HCT116 (cell line): ENCODE data around the gene ZNF521. TPM values are rescaled to one million over a fixed set of nuclear protein-coding genes. Genes with fewer than 3 reads are reported as not detected.

Source experiments
- ATAC-seq: fragments of 200-7000 bp; cut with Tn5 transposase; 2 replicates; pipeline ENCODE4 v1.9.1; 2020; ENCODE audit warnings: mild to moderate bottlenecking, moderate library complexity
- BruUV-seq: library from RNA; stranded (reverse); fragments of 400-500 nt; replicated peaks from 2 replicates; lab custom pipeline; 2021; lab: Mats Ljungman, UMichigan
- CTCF ChIA-PET: fragments of 300-600 bp; sonication (Branson Sonifier 250); formaldehyde crosslinking; loops from one replicate; lab custom pipeline; 2021; ENCODE audit warnings: antibody characterized with exemption; lab: Charles Lee
- POLR2A ChIA-PET: fragments of 300-600, 350-600 bp; sonication (Branson Sonifier 250); formaldehyde crosslinking; loops from one replicate; lab custom pipeline; 2021; ENCODE audit warnings: antibody characterized with exemption; lab: Charles Lee
- RAD21 ChIA-PET, 2 experiments: fragments of 300-600 bp; sonication (Branson Sonifier 250); formaldehyde crosslinking; loops; one replicate each; lab custom pipeline; 2023; ENCODE audit warnings: low total read pairs in 2 of 2; ENCODE audit not compliant: uncharacterized antibody in 2 of 2, unreplicated experiment in 2 of 2, low non-redundant PET in 1 of 2; lab: Charles Lee
- DNase-seq: peaks from one replicate; pipeline ENCODE4 v3.0.0-alpha.2; 2010; ENCODE audit warnings: low read depth, low spot score
- H2AFZ ChIP-seq: fragments of 200-600 bp; shearing (Covaris generic), sonication (generic); 2 replicates; pipeline ENCODE4 v1.6.1; 2017; ENCODE audit warnings: low read depth, mixed run types, mixed read lengths, antibody characterized with exemption, low read length; ENCODE audit not compliant: poor library complexity, severe bottlenecking
- H3K27ac ChIP-seq: 2 replicates; pipeline ENCODE4 v1.5.1; 2012; ENCODE audit warnings: low read depth, low read length
- H3K27me3 ChIP-seq: fragments of 200-600 bp; sonication (generic); 2 replicates; pipeline ENCODE4 v1.6.1; 2016; ENCODE audit warnings: mixed run types, low read length, mixed read lengths; ENCODE audit not compliant: insufficient read depth
- H3K36me3 ChIP-seq, 2 experiments: fragments of 200-500 bp in 1 of 2; fragments of 200-600 bp in 1 of 2; sonication (Bioruptor generic) in 1 of 2; sonication (generic) in 1 of 2; 2 replicates each; pipeline versions ENCODE4 v1.5.1 to v1.6.1; 2014 to 2016; ENCODE audit warnings: low read length in 2 of 2, inconsistent platforms in 1 of 2, mixed read lengths in 1 of 2, mixed run types in 1 of 2; ENCODE audit not compliant: insufficient read depth in 2 of 2, control insufficient read depth in 1 of 2
- H3K4me1 ChIP-seq, 2 experiments: fragments of 200-600 bp in 1 of 2; sonication (generic) in 1 of 2; 2 replicates each; pipeline versions ENCODE4 v1.5.1 to v1.6.1; 2012 to 2017; ENCODE audit warnings: low read length in 2 of 2, inconsistent platforms in 1 of 2, mild to moderate bottlenecking in 1 of 2, mixed read lengths in 1 of 2, mixed run types in 1 of 2, moderate library complexity in 1 of 2; ENCODE audit not compliant: insufficient read depth in 2 of 2, control insufficient read depth in 1 of 2
- H3K4me2 ChIP-seq: fragments of 200-600 bp; sonication (generic); 2 replicates; pipeline ENCODE4 v1.6.1; 2017; ENCODE audit warnings: mixed run types, low read length, mixed read lengths
- H3K4me3 ChIP-seq, 2 experiments: fragments of 200-600 bp in 1 of 2; sonication (generic) in 1 of 2; replicated peaks in 1 of 2; 2 replicates each; pipeline ENCODE4 v1.5.1; 2011 to 2016; ENCODE audit warnings: low read length in 2 of 2, control low read depth in 1 of 2, low read depth in 1 of 2, mild to moderate bottlenecking in 1 of 2, mixed read lengths in 1 of 2, mixed run types in 1 of 2
- H3K79me2 ChIP-seq: fragments of 200-600 bp; sonication (generic); 2 replicates; pipeline ENCODE4 v1.6.1; 2017; ENCODE audit warnings: mild to moderate bottlenecking, mixed run types, low read length, moderate library complexity, mixed read lengths; ENCODE audit not compliant: insufficient read depth
- H3K9ac ChIP-seq: fragments of 200-600 bp; sonication (generic); 2 replicates; pipeline ENCODE4 v1.6.1; 2016; ENCODE audit warnings: low read length, mixed read lengths
- H3K9me2 ChIP-seq: fragments of 200-600 bp; sonication (generic), shearing (Covaris generic); 2 replicates; pipeline ENCODE4 v1.6.1; 2017; ENCODE audit warnings: mixed run types, mild to moderate bottlenecking, moderate library complexity; ENCODE audit not compliant: insufficient read depth
- H3K9me3 ChIP-seq, 2 experiments: fragments of 200-500 bp in 1 of 2; fragments of 200-600 bp in 1 of 2; sonication (Bioruptor generic) in 1 of 2; sonication (generic) in 1 of 2; 2 replicates each; pipeline ENCODE4 v1.6.1; 2014 to 2017; ENCODE audit warnings: low read length in 2 of 2, mixed read lengths in 2 of 2, inconsistent platforms in 1 of 2, low read depth in 1 of 2, mild to moderate bottlenecking in 1 of 2, mixed run types in 1 of 2, moderate library complexity in 1 of 2; ENCODE audit not compliant: control insufficient read depth in 1 of 2, insufficient read depth in 1 of 2
- H4K20me1 ChIP-seq: fragments of 200-600 bp; sonication (generic), shearing (Covaris generic); 2 replicates; pipeline ENCODE4 v1.6.1; 2017; ENCODE audit warnings: mixed run types, mild to moderate bottlenecking, moderate library complexity; ENCODE audit not compliant: insufficient read depth
- CBX3 ChIP-seq: IDR thresholded peaks from 2 replicates; pipeline ENCODE4 v1.6.1; 2012; ENCODE audit warnings: low read depth
- CEBPB ChIP-seq: IDR thresholded peaks from 2 replicates; pipeline ENCODE4 v1.6.1; 2012; ENCODE audit warnings: low read depth
- EGR1 ChIP-seq: IDR thresholded peaks from 2 replicates; pipeline ENCODE4 v1.6.1; 2012; ENCODE audit warnings: low read depth
- ELF1 ChIP-seq: IDR thresholded peaks from 2 replicates; pipeline ENCODE4 v1.6.1; 2012; ENCODE audit warnings: low read depth, borderline replicate concordance
- EZH2 ChIP-seq: fragments of 200-600 bp; sonication (generic); IDR thresholded peaks from 2 replicates; pipeline ENCODE4 v1.6.1; 2017; ENCODE audit warnings: antibody characterized with exemption, mixed run types
- EZH2phosphoT487 ChIP-seq: fragments of 200-600 bp; IDR thresholded peaks from 2 replicates; pipeline ENCODE4 v1.6.1; 2018; ENCODE audit warnings: antibody characterized with exemption, borderline replicate concordance
- JUND ChIP-seq: IDR thresholded peaks from 2 replicates; pipeline ENCODE4 v1.6.1; 2012
- POLR2A ChIP-seq: IDR thresholded peaks from 2 replicates; pipeline ENCODE4 v1.7.0; 2011; ENCODE audit warnings: borderline replicate concordance; ENCODE audit not compliant: insufficient read depth, insufficient read length; ENCODE audit errors: extremely low read depth
- RAD21 ChIP-seq: IDR thresholded peaks from 2 replicates; pipeline ENCODE4 v1.6.1; 2012; ENCODE audit warnings: low read depth, mild to moderate bottlenecking
- SIN3A ChIP-seq: IDR thresholded peaks from 2 replicates; pipeline ENCODE4 v1.6.1; 2012; ENCODE audit warnings: low read depth
- YY1 ChIP-seq: IDR thresholded peaks from 2 replicates; pipeline ENCODE4 v1.6.1; 2011; ENCODE audit warnings: low read length, low read depth, moderate library complexity, mild to moderate bottlenecking; ENCODE audit not compliant: insufficient replicate concordance; ENCODE audit errors: extremely low read depth
- ZFX ChIP-seq: fragments of 450-650 bp; IDR thresholded peaks from 2 replicates; pipeline ENCODE4 v1.6.1; 2017
- ZNF274 ChIP-seq: fragments of 200-500 bp; sonication (Bioruptor generic); IDR thresholded peaks from 2 replicates; pipeline ENCODE4 v1.6.1; 2014; ENCODE audit warnings: mild to moderate bottlenecking, low read depth, low read length, inconsistent platforms
- intact Hi-C: fragments of 100-400 bp; cut with micrococcal nuclease; formaldehyde crosslinking; loops from 2 replicates; pipeline ENCODE4 v1.10.0; 2022
- total RNA-seq: library from RNA; stranded (reverse); gene quantifications from one replicate; pipeline ENCODE4 v1.2.1, GENCODE V29; 2021; ENCODE audit not compliant: unreplicated experiment
- TF ChIP-seq, protein P1 (sequence below): IDR thresholded peaks from 2 replicates; pipeline ENCODE4 v1.6.1; 2012
- TF ChIP-seq, protein P2 (sequence below): IDR thresholded peaks from 2 replicates; pipeline ENCODE4 v1.6.1; 2012
- TF ChIP-seq, protein P3 (sequence below): IDR thresholded peaks from 2 replicates; pipeline ENCODE4 v1.6.1; 2011; ENCODE audit warnings: mild to moderate bottlenecking, low read length, moderate library complexity; ENCODE audit not compliant: insufficient replicate concordance; ENCODE audit errors: extremely low read depth
- TF ChIP-seq, protein P4 (sequence below), 3 experiments: fragments of 200-600 bp in 1 of 3; sonication (generic) in 1 of 3; IDR thresholded peaks in 2 of 3; conservative IDR thresholded peaks in 1 of 3; 2 replicates each; pipeline ENCODE4 v1.5.1; 2012 to 2017; ENCODE audit warnings: low read depth in 2 of 3, low read length in 2 of 3, antibody characterized with exemption in 1 of 3, borderline replicate concordance in 1 of 3, control low read depth in 1 of 3, mild to moderate bottlenecking in 1 of 3, mixed read lengths in 1 of 3, mixed run types in 1 of 3, moderate library complexity in 1 of 3; ENCODE audit not compliant: insufficient read depth in 1 of 3

ZNF521 gene
- total RNA-seq, 1 experiment from 2014 or later: 0.10 TPM

DNA sequence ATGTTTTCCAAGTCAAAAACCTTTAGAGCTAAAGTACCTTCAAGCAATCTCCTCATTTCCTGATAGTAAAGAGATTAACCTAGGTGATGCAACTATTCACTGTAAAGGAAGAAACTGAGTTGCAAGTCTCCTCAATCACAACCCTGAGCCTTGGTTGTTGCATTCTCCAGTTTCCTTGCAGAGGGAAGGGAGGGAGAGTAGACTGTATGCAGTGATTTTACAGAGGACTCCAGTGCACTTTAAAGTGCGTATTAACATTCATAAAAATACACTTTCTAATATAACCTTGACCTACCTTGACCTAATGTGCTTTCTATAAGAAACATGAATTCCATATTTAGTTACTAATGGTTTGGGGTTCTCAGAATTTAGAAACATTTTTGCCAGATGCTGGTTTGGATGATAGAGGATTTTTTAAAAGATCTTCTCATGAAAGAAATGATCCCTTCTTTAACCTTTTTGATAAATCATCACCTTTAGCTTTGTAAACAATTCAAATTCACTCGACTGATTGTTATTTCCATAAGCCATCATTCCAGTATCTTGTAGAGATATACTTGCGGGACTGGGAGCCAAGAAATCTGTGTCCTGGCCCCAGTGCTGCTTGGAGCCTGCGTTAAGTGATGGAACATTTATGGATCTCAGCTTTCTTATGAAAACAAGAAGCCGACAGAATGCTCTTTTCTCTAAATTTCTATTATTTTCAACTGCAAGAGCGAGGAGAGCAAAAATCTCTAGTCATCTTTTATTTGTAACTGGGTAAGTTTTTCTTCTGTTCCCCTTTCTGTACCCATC is 228.3 kb downstream of the ZNF521 start (continued):
- TF ChIP-seq RAD21: no peak

DNA sequence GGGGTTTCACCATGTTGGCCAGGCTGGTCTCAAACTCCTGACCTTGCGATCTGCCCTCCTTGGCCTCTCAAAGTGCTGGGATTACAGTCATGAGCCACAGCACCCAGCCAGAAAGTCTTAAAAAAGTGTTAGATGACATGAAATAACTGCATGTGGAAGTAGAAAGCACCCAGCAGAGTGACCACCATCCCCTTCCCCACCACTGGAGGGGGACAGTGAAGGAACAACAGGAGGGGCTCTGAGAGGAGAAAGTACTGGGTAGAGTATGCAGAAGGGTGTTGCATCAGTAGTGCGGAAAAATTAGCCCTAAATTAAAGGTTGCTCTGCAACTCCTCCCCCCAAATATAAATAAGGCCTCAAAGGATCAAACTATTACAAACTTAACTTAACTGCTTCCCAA is 230.5 kb downstream of the ZNF521 start:
- no peak overlapping the region for H3K4me3 ChIP-seq
- H3K9ac ChIP-seq: no peak overlapping the region
- H2AFZ ChIP-seq: no peak overlapping the region
- no peaks in the 10 kb centered on the region for H3K4me1 ChIP-seq
- BruUV-seq: no TSS peak
- H3K36me3 ChIP-seq: no peaks in the 10 kb centered on the region
- ChIA-PET POLR2A (no interaction called here), CTCF (no interaction called here), RAD21 (no interaction called here)
- DNase-seq: no peak
- H3K4me2 ChIP-seq: no peak overlapping the region
- ATAC-seq: no peak
- no peaks in the 10 kb centered on the region for H3K9me3 ChIP-seq
- H4K20me1 ChIP-seq: no peaks in the 10 kb centered on the region
- no peaks in the 10 kb centered on the region for H3K79me2 ChIP-seq
- no peaks in the 10 kb centered on the region for H3K9me2 ChIP-seq
- intact Hi-C loops: no loop called here
- H3K27ac ChIP-seq: no peak overlapping the region
- no peaks in the 10 kb centered on the region for H3K27me3 ChIP-seq
- TF ChIP-seq, protein P1, sequence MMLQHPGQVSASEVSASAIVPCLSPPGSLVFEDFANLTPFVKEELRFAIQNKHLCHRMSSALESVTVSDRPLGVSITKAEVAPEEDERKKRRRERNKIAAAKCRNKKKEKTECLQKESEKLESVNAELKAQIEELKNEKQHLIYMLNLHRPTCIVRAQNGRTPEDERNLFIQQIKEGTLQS: no peak
- TF ChIP-seq EZH2 (no peak), ELF1 (no peak), CBX3 (no peak), JUND (no peak), EZH2phosphoT487 (no peak), SIN3A (no peak), YY1 (no peak), RAD21 (no peak), ZNF274 (no peak), EGR1 (no peak), POLR2A (no peak), ZFX (no peak), CEBPB (no peak)
- TF ChIP-seq, protein P2, sequence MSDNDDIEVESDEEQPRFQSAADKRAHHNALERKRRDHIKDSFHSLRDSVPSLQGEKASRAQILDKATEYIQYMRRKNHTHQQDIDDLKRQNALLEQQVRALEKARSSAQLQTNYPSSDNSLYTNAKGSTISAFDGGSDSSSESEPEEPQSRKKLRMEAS: no peak
- TF ChIP-seq, protein P3, sequence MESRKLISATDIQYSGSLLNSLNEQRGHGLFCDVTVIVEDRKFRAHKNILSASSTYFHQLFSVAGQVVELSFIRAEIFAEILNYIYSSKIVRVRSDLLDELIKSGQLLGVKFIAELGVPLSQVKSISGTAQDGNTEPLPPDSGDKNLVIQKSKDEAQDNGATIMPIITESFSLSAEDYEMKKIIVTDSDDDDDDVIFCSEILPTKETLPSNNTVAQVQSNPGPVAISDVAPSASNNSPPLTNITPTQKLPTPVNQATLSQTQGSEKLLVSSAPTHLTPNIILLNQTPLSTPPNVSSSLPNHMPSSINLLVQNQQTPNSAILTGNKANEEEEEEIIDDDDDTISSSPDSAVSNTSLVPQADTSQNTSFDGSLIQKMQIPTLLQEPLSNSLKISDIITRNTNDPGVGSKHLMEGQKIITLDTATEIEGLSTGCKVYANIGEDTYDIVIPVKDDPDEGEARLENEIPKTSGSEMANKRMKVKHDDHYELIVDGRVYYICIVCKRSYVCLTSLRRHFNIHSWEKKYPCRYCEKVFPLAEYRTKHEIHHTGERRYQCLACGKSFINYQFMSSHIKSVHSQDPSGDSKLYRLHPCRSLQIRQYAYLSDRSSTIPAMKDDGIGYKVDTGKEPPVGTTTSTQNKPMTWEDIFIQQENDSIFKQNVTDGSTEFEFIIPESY: no peak
- TF ChIP-seq, protein P4, sequence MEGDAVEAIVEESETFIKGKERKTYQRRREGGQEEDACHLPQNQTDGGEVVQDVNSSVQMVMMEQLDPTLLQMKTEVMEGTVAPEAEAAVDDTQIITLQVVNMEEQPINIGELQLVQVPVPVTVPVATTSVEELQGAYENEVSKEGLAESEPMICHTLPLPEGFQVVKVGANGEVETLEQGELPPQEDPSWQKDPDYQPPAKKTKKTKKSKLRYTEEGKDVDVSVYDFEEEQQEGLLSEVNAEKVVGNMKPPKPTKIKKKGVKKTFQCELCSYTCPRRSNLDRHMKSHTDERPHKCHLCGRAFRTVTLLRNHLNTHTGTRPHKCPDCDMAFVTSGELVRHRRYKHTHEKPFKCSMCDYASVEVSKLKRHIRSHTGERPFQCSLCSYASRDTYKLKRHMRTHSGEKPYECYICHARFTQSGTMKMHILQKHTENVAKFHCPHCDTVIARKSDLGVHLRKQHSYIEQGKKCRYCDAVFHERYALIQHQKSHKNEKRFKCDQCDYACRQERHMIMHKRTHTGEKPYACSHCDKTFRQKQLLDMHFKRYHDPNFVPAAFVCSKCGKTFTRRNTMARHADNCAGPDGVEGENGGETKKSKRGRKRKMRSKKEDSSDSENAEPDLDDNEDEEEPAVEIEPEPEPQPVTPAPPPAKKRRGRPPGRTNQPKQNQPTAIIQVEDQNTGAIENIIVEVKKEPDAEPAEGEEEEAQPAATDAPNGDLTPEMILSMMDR (IDR thresholded peaks at IDR 0.05 in 2 of 3, conservative IDR thresholded peaks at IDR 0.05 in 1 of 3; ENCODE audit: borderline replicate concordance in 1 of 3, insufficient read depth in 1 of 3, low read depth in 2 of 3, low read length in 2 of 3): no peak
